HEK293 (cell line): ENCODE data around the gene CEP120.

Experiments
- CTCF ChIA-PET: fragments of 350-600 bp; formaldehyde crosslinking; extraction: SDS; loops from one replicate; lab custom pipeline; 2021; ENCODE audit warnings: antibody characterized with exemption; lab: Yijun Ruan, JAX
- POLR2A ChIA-PET: fragments of 300-600 bp; formaldehyde crosslinking; extraction: SDS; loops from one replicate; lab custom pipeline; 2020; ENCODE audit warnings: antibody characterized with exemption, inconsistent platforms; lab: Yijun Ruan, JAX
- H3K27ac ChIP-seq: fragments of 200-500 bp; sonication (Bioruptor generic); 2 replicates; pipeline ENCODE4 v1.5.1; 2014; ENCODE audit warnings: low read depth, low read length, control low read depth, inconsistent platforms; ENCODE audit errors: extremely low read depth
- H3K36me3 ChIP-seq, 2 experiments: fragments of 200-500 bp in 1 of 2; sonication (Bioruptor generic) in 1 of 2; 1 replicate in 1 of 2; 2 replicates in 1 of 2; pipeline ENCODE4 v1.5.1; 2014 to 2017; ENCODE audit warnings: inconsistent platforms in 2 of 2, low read length in 2 of 2; ENCODE audit not compliant: control insufficient read depth in 2 of 2, insufficient read depth in 1 of 2
- H3K4me1 ChIP-seq: fragments of 200-500 bp; sonication (Bioruptor generic); 2 replicates; pipeline ENCODE4 v1.5.1; 2014; ENCODE audit warnings: mild to moderate bottlenecking, low read length, inconsistent platforms; ENCODE audit not compliant: control insufficient read depth, insufficient read depth
- H3K4me3 ChIP-seq: 2 replicates; pipeline ENCODE4 v1.5.1; 2011; ENCODE audit warnings: low read depth, mild to moderate bottlenecking, control low read depth, low read length, moderate library complexity
- H3K9me3 ChIP-seq: fragments of 200-500 bp; sonication (Bioruptor generic); 2 replicates; pipeline ENCODE4 v1.5.1; 2014; ENCODE audit warnings: low read depth, low read length, inconsistent platforms; ENCODE audit not compliant: control insufficient read depth, insufficient read depth
- FEZF1 ChIP-seq: fragments of 450-650 bp; formaldehyde crosslinking; IDR thresholded peaks from 2 replicates; pipeline ENCODE4 v1.5.1; 2016; ENCODE audit warnings: missing biosample characterization, missing genetic modification characterization
- SALL2 ChIP-seq: fragments of 450-650 bp; formaldehyde crosslinking; IDR thresholded peaks from 2 replicates; pipeline ENCODE4 v1.5.0; 2017; ENCODE audit warnings: missing biosample characterization, mild to moderate bottlenecking, missing genetic modification characterization, borderline replicate concordance
- YY1 ChIP-seq: fragments of 450-650 bp; formaldehyde crosslinking; IDR thresholded peaks from 2 replicates; pipeline ENCODE4 v1.5.1; 2018; ENCODE audit warnings: missing biosample characterization, missing genetic modification characterization
- ZBTB20 ChIP-seq: fragments of 450-650 bp; formaldehyde crosslinking; IDR thresholded peaks from 2 replicates; pipeline ENCODE4 v1.5.1; 2016; ENCODE audit warnings: missing biosample characterization, missing genetic modification characterization
- ZNF202 ChIP-seq: fragments of 450-650 bp; formaldehyde crosslinking; IDR thresholded peaks from 2 replicates; pipeline ENCODE4 v1.5.1; 2016; ENCODE audit warnings: missing biosample characterization, missing genetic modification characterization, borderline replicate concordance
- ZNF223 ChIP-seq: fragments of 450-650 bp; formaldehyde crosslinking; IDR thresholded peaks from 2 replicates; pipeline ENCODE4 v1.5.1; 2016; ENCODE audit warnings: missing biosample characterization, missing genetic modification characterization
- ZNF324 ChIP-seq: fragments of 450-650 bp; formaldehyde crosslinking; IDR thresholded peaks from 2 replicates; pipeline ENCODE4 v1.5.1; 2016; ENCODE audit warnings: missing biosample characterization, missing genetic modification characterization
- ZNF341 ChIP-seq: fragments of 450-650 bp; formaldehyde crosslinking; IDR thresholded peaks from 2 replicates; pipeline ENCODE4; 2016; ENCODE audit warnings: low read depth, missing biosample characterization, missing genetic modification characterization
- ZNF350 ChIP-seq: fragments of 450-650 bp; formaldehyde crosslinking; IDR thresholded peaks from 2 replicates; pipeline ENCODE4 v1.5.0; 2017; ENCODE audit warnings: missing biosample characterization, mild to moderate bottlenecking, missing genetic modification characterization
- ZNF48 ChIP-seq: fragments of 450-650 bp; formaldehyde crosslinking; IDR thresholded peaks from 2 replicates; pipeline ENCODE4 v1.5.1; 2016; ENCODE audit warnings: missing biosample characterization, missing genetic modification characterization
- TF ChIP-seq, protein P1 (sequence below): fragments of 450-650 bp; formaldehyde crosslinking; IDR thresholded peaks from 2 replicates; pipeline ENCODE4 v1.5.1; 2016; ENCODE audit warnings: missing biosample characterization, missing genetic modification characterization
- TF ChIP-seq, protein P2 (sequence below): fragments of 450-650 bp; formaldehyde crosslinking; IDR thresholded peaks from 2 replicates; pipeline ENCODE4 v1.5.1; 2016; ENCODE audit warnings: missing biosample characterization, missing genetic modification characterization, low read depth
- TF ChIP-seq, protein P3 (sequence below): fragments of 450-650 bp; formaldehyde crosslinking; IDR thresholded peaks from 2 replicates; pipeline ENCODE4 v1.5.1; 2017; ENCODE audit warnings: missing biosample characterization, missing genetic modification characterization
- TF ChIP-seq, protein P4 (sequence below): fragments of 450-650 bp; formaldehyde crosslinking; IDR thresholded peaks from 2 replicates; pipeline ENCODE4 v1.5.1; 2016; ENCODE audit warnings: missing biosample characterization, missing genetic modification characterization
- TF ChIP-seq, protein P5 (sequence below): fragments of 450-650 bp; formaldehyde crosslinking; IDR thresholded peaks from 2 replicates; pipeline ENCODE4 v1.5.1; 2016; ENCODE audit warnings: missing biosample characterization, missing genetic modification characterization

The CEP120 gene

DNA sequence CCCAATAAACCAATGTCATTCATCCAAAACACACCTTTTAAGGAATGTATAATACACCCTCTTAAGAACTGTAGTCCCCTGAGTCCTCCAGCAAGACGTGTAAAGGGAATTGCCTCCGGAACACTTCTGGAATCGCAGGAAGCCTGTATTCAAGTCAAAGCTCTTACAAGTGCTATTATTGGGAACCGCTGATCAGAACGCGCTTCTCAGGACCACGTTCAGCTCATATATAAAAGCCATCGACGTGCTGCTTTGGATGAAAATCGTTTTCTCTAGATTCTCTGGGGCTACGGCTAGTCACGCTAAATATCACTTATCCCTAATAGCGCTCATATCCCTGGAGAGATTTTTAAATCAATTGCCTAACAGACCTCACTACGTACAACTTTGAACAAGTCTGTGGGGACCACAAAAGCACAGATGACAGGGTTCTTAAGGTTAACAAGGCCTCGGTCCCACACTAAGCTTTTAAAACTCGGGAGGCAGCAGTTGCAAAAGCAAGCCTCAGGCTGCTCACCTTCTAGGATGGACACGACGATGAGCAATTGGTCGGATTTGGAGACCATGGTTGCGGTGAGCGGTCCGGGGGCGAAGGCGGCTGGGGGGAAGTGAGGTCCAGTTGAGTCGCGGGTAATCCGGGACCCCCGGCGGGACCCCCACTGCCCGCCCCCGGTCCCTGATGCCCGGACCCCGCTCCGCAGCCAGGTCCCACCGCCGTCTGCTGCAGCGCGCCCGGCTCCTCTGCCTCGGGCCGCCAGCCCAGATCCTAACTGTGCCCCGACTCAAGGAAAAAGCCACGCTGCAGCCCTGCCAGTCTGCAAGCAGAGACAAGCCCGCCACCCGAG is 548 bp downstream of the CEP120 start (continued):
- peak; percentile 51; the same call in 1 of the 2 replicates for TF ChIP-seq ZNF341 (tag by site-specific recombination)
- TF ChIP-seq, protein P1, sequence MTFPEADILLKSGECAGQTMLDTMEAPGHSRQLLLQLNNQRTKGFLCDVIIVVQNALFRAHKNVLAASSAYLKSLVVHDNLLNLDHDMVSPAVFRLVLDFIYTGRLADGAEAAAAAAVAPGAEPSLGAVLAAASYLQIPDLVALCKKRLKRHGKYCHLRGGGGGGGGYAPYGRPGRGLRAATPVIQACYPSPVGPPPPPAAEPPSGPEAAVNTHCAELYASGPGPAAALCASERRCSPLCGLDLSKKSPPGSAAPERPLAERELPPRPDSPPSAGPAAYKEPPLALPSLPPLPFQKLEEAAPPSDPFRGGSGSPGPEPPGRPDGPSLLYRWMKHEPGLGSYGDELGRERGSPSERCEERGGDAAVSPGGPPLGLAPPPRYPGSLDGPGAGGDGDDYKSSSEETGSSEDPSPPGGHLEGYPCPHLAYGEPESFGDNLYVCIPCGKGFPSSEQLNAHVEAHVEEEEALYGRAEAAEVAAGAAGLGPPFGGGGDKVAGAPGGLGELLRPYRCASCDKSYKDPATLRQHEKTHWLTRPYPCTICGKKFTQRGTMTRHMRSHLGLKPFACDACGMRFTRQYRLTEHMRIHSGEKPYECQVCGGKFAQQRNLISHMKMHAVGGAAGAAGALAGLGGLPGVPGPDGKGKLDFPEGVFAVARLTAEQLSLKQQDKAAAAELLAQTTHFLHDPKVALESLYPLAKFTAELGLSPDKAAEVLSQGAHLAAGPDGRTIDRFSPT (tag by site-specific recombination), result peak; percentile 54
- TF ChIP-seq YY1 (tag by site-specific recombination), result peak; percentile 43; the same call in 1 of the 2 replicates

DNA sequence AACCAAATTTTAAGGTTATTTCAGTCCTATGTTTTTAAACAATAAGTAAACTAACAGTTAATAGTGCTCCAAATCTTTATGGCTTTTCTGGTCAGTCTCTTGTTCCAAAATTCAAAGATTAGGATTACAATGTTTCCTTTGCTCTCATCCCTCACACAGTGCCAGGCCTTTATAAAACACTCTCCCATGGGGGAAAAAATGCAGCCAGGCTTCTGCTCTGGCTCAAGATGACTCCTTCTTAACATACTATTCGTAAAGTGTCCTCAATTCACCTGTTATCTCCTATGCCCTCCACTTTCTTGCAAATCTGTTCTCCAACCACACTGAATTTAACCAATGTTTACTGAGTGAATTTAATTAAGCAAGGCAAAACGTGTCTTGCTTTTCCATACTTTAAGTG is 1.4 kb downstream of the CEP120 start:
- POLR2A ChIA-PET, result interaction anchor here (2.8 kb wide), 1 partner anchor 91 kb away, joined by 67 read pairs; the partner anchor contains the start of gene CSNK1G3

More for the DNA sequence above, 1.4 kb downstream of the CEP120 start:
- H3K9me3 ChIP-seq, result no peaks in the 10 kb centered on the region
- H3K4me1 ChIP-seq, result 0 out of 2 replicates have a peak, but pooled peaks cover 2% of the 10 kb centered on the region
- no peak overlapping the region for H3K27ac ChIP-seq
- H3K4me3 ChIP-seq, result peak overlapping the region; percentile 85
- TF ChIP-seq ZNF350 (no peak), FEZF1 (no peak), YY1 (tag by site-specific recombination) (no peak), ZBTB20 (no peak), ZNF48 (tag by site-specific recombination) (no peak), ZNF202 (no peak), SALL2 (tag by site-specific recombination) (no peak), ZNF324 (tag by site-specific recombination) (no peak), ZNF223 (no peak)
- TF ChIP-seq, protein P2, sequence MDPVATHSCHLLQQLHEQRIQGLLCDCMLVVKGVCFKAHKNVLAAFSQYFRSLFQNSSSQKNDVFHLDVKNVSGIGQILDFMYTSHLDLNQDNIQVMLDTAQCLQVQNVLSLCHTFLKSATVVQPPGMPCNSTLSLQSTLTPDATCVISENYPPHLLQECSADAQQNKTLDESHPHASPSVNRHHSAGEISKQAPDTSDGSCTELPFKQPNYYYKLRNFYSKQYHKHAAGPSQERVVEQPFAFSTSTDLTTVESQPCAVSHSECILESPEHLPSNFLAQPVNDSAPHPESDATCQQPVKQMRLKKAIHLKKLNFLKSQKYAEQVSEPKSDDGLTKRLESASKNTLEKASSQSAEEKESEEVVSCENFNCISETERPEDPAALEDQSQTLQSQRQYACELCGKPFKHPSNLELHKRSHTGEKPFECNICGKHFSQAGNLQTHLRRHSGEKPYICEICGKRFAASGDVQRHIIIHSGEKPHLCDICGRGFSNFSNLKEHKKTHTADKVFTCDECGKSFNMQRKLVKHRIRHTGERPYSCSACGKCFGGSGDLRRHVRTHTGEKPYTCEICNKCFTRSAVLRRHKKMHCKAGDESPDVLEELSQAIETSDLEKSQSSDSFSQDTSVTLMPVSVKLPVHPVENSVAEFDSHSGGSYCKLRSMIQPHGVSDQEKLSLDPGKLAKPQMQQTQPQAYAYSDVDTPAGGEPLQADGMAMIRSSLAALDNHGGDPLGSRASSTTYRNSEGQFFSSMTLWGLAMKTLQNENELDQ (tag by site-specific recombination), result no peak
- TF ChIP-seq, protein P3, sequence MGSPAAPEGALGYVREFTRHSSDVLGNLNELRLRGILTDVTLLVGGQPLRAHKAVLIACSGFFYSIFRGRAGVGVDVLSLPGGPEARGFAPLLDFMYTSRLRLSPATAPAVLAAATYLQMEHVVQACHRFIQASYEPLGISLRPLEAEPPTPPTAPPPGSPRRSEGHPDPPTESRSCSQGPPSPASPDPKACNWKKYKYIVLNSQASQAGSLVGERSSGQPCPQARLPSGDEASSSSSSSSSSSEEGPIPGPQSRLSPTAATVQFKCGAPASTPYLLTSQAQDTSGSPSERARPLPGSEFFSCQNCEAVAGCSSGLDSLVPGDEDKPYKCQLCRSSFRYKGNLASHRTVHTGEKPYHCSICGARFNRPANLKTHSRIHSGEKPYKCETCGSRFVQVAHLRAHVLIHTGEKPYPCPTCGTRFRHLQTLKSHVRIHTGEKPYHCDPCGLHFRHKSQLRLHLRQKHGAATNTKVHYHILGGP (tag by site-specific recombination), result no peak
- TF ChIP-seq, protein P4, sequence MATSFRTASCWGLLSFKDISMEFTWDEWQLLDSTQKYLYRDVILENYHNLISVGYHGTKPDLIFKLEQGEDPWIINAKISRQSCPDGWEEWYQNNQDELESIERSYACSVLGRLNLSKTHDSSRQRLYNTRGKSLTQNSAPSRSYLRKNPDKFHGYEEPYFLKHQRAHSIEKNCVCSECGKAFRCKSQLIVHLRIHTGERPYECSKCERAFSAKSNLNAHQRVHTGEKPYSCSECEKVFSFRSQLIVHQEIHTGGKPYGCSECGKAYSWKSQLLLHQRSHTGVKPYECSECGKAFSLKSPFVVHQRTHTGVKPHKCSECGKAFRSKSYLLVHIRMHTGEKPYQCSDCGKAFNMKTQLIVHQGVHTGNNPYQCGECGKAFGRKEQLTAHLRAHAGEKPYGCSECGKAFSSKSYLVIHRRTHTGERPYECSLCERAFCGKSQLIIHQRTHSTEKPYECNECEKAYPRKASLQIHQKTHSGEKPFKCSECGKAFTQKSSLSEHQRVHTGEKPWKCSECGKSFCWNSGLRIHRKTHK, result no peak
- TF ChIP-seq, protein P5, sequence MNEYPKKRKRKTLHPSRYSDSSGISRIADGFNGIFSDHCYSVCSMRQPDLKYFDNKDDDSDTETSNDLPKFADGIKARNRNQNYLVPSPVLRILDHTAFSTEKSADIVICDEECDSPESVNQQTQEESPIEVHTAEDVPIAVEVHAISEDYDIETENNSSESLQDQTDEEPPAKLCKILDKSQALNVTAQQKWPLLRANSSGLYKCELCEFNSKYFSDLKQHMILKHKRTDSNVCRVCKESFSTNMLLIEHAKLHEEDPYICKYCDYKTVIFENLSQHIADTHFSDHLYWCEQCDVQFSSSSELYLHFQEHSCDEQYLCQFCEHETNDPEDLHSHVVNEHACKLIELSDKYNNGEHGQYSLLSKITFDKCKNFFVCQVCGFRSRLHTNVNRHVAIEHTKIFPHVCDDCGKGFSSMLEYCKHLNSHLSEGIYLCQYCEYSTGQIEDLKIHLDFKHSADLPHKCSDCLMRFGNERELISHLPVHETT, result no peak
- TF ChIP-seq, all 188 proteins: peak for 0
- peaks cover 10 to 16% of the 10 kb centered on the region in 2 experiments for H3K36me3 ChIP-seq
- CTCF ChIA-PET, result interaction anchor here (0.8 to 2.3 kb wide), 4 partner anchors 82 to 189 kb away, joined by 3 to 14 read pairs (median 3); no protein-coding TSS in a partner anchor
